Hippocampal formation (tissue), 2 donors: ENCODE measurements around the gene PLEKHG3.

Experiments
- DNase-seq, 2 donors: peaks; one replicate each; lab custom pipeline; 2025; lab: John Stamatoyannopoulos, UW

Gene PLEKHG3

DNA sequence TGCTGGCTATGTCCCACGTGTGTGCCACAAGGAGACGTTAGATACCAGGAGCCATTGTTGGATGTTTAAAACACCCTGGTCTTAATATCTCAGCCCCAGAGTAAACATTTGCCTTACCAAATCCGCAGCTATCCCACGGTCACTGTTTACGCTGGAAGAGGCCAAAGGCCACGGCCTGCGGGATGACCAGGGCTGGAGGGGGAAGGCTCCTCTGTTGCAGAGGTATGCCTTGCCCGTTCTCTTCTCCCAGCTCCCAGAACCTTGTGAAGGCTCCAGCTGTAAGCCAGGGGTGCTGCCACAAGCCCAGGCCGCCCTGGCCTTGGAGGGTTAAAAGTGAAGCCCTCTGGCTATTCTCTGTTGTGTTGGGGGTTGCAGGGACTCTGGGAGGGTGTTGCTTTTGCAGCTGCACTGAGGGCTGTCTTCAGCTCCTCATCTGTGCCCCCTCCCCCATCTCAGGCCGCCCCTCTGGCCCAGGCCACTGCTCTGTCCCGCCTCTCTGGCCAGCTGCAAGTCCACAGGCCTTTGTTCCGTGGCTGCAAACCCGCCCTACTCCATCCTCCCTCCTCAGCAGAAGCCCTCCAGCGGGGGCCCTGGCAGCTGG, 2.5 kb downstream of the PLEKHG3 start:
- DNase-seq: peak; percentile 87 to 89

DNA sequence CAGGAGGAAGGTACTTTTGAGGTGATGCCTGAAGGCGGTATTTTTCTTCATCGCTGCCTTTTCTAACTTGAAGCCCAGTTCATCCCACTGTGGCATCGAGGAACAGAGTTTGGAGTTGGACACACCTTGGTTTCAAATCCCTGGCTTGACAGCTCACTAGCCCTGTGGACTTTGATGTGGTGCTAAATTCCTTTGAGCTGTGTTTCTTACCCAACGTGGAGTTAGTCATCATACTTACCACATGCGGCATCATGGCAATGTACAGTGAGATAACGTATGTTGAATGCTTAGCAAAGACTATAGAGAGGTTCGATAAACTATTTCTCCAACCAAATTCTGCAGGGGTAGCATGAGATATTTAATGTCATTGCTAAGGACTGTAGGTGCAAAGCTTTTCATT, 3.4 kb downstream of the PLEKHG3 start:
- DNase-seq: no peak

DNA sequence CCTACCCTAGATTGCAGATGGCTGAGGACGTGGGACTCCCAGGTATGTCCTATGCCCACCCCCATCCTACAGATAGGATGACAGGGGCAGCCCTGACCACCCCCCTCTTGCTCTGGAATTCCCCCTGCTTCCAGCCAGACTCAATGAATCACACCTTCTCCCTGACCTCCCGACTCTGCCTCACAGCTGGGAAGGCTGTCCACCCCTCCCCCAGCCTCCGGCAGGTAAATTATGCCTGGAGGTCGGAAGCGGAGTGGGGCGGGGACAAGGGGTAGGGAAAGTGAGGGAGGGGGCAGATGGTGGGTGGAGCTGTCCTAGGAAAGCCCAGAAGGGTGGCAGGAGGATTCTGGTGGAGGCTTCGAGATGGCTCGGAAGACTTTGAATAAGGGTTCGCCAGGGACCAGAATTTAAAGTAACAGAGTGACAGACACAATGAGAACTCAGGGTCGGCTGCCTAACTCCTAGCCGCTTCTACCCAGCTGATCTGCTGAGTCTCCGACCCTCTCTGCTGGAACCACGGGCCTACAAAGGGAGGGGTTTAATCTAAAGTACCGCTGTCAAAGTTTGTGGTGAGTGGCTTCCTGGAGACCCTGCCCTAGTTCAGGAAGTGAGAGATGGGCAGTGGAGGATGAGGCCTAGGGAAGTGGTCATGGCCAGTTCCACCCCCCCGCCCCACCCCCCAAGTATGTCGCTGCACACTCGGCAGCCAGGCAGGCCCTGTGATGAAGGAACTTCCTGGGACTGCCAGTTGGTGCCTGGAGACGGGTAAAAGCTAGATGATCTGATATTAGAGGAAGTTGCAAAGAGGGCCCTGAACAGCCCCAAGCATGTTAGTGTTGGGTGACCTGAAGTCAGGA, 4.2 kb downstream of the PLEKHG3 start:
- DNase-seq: peak; percentile 42 to 56

DNA sequence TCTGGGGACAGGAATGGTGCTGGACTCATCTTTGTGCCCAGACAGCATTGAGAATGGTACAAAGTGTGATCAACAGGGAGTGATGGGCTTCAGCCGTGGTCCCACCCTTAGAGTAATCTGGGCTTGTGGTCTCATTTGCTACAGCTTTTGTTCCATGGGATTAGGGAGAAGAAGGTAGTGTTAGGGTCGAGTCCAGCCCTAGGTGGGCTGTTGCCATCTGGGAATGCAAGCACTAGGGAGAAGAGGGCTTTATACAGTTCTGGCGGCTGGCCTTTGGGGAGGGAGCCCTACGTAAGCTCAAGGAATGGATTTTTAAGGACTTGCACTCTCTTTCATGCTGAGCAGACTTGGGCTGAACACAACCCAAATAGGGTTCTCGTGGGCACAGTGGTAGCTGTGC, 4.9 kb downstream of the PLEKHG3 start:
- DNase-seq: no peak

DNA sequence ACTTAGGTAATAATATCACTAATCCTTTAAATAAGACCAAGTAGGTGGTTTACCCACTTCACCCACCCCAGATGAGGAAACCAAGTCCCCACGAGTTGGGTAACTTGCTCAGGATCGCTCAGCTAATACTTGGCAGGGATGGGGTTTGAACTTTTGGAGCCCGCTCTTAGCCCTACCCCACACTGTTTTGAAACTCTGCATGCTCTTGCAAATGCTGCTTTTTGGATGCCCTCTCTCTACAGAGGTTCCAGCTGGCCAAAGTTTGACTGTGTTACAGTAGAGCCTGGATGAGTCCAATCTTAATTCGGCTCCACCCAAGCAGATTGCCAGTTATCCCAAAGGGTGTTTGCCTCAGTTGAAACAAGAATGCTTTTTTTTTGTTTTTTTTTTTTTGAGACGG, 6.8 kb downstream of the PLEKHG3 start:
- DNase-seq: no peak

DNA sequence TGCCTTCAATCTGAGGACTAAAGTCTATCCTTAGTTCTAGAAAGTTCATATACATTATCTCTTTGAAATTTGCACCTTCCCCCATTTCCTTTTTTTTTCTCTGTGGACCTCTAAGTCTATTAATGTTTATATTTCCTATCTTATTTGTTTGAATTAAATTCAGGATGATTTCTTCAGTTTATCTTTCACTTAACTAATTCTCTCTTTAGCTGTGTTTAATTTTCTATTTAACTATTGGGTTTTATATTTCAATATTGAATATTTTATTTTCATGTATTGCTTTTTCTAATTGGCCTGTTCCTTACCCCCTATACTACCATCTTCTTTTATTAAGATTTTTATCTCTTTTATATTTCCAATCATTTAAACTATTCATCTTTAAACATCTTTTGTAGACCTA, 9.5 kb downstream of the PLEKHG3 start:
- DNase-seq: no peak

DNA sequence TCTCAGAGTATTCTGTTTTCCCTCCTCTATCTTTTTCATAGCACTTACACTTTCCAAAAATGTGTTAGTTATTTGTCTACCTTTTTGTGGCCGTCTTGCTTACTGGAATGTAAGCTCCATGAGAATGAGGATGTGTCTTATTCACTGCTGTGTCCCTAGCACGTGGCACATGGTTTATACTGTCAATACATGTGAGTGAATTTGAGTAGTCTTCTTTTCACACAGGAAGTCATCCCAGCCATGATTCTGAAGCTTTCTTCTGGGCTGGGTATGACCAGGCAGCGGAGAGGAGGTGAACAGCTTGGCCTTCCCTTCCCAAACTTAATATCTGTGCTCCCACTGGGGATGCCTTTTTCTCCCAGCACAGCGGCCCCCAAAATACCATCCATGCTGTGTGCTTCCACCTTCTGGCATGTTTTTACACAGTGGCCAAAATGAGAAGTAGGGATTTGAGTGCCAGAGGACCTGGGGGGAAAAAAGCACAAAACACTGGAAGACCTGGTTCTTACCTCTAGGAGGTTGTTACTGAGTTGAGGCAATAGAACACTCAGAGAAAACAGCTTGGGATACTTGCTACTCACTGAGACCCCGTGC, 10.3 kb downstream of the PLEKHG3 start:
- DNase-seq: no peak

DNA sequence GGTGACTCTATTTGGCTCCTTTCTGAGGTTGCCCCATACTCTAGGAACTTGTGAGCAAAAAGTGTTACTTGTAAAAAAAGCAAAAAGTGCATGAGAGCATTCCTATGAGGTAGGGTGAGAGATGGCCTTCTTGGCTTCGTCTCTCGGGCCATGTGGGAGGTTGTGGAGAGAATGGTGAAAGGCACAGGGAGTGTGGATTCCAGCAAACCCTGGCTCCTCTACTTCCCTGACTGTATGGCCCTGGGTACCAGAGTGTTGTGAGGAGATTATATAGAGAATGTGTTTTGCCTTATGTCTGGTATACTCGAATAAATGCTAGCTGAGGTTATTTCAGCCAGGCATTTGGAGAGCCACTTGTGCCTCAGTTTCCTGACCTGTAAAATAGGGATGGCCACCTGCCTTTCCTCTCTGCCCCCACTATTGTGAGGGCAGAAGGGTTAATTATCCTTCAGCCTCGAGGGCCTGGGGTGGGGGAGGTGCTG, 11.0 kb downstream of the PLEKHG3 start:
- no peak for DNase-seq

DNA sequence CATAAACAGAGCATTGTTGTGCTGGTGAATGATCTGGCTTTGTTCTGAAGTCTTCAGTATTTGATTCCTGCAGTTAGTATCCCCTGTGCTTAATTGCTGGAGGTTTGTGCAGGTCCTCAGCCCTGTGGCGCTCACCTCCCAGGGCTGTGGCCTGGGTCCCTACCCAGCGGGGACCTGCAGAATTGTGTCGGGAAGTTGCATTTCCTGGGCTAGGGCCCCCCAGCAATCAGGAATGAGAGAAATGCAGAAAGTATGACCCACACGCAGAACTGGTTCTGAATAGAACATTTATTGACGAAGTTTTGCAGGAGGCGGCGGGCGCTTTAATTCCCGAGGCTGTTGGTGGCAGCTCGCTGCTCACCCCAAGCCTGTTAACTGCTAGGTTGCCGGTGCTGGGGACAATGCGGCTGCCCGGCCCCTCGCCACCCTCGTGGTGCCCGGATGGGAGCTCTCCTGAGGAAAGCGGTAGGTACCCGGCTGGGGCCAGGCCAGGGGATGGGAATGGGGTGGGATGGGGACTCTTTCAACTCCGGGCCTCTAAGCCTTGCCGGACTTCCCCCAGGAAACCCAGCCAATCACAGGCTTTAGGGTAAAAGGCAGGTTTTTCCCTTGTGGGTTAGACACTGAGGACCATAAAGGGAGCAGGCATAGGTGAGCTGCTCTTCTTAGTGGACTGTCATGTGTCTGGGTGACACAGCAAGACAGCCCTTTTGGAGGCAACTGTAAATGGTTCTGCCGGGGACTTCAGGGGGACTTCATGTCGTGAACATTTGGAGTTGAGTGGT, 11.6 kb downstream of the PLEKHG3 start:
- DNase-seq: peak; percentile 72

DNA sequence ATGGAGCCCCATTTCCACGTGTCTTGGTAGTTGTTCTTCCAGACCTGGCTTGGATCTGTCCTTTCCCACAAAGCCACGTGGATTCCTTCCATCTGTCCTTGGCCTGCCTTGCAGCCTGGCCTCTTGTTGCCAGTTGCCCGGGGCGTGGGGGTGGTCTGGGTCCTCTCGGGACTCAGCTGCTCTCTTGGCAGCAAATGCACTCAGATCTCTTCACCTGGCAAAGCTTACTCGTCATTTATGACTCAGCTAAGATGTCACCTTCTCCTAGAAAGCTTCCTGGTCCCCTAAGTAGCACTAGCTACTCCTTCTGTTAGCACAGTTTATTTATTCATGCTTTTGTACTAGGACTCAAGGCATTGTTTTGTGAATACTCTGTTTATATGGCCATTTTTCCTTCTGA, 13.6 kb downstream of the PLEKHG3 start:
- DNase-seq: no peak

DNA sequence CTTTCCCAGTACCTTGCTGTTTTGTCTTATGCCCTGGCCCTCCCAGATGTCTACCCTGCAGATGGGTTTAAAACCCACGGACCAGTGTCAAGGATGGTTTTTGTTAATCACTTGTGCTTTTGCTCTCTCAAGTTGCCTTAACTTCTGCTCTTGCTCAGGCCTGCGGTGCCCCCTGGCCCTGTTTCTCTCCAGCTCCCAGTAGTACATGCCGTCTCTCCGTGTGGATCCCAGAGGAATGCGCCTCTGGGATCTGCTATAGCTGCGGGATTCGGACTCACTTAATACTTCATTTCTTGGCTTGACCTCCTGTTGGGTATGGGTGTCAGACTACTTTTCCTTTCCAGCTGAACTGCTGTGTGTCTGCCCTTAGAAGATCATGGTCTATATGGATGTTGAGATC, 14.5 kb downstream of the PLEKHG3 start:
- no peak for DNase-seq

DNA sequence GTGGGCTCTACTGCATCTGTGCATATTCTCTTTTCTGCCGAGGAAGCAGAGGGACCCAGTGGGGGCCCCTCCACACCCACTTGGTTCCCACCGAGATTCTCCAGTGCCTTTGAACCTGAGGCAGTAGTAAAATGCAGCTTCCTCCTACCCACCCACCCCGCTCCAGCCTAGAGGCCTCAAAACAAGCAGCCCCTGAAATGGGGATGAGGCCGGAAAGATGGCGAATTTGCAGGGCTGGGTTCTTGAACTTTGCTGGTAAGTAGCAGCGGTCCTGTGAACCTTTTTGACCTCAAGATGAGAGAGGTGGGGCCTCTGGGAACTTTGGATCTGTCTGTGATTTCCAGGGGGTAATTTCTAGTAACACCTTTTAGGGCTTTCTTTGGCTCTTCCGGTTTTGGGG, 15.4 kb downstream of the PLEKHG3 start:
- DNase-seq: no peak

DNA sequence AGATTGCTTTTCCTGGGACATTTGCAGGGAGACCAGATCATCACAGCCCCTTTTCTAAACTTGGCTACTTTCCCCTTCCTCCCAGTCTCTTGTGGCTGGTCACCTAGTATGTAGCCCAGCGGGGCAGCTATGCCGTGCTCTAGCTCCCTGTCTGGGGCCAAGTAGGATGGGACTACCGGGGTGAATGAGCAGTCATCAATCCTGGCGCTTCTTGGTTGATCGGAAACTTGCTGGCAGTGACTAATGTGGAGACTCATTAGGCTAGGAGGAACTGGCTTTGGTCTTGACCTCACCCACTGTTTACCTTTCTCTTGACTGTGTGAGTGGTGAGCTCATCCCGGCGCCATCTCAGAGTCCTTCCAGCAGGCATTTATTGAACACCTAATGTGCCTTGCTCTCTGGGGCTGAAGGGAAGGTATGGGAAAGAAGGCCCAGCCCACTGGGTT, 15.9 kb downstream of the PLEKHG3 start:
- no peak for DNase-seq

DNA sequence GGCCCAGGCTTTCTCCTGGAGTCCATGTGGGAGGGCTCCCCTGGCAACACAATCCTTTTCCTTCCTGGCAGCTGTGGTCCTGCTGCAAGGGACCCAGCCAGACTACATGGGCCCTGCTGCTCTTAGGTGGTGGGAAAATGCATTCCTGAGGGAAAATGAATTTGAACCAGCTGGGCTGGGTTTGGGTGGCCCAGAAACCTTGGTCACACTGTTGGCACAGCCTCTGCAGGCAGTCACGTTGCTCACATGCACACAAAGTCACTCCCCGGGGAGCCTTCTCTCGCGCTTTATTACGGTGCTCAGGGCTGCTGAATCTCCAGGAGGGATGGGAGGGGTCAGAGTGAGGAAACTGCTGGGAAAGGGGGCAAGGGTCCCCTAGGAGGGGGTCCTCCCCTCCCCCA, 17.2 kb downstream of the PLEKHG3 start:
- no peak for DNase-seq

DNA sequence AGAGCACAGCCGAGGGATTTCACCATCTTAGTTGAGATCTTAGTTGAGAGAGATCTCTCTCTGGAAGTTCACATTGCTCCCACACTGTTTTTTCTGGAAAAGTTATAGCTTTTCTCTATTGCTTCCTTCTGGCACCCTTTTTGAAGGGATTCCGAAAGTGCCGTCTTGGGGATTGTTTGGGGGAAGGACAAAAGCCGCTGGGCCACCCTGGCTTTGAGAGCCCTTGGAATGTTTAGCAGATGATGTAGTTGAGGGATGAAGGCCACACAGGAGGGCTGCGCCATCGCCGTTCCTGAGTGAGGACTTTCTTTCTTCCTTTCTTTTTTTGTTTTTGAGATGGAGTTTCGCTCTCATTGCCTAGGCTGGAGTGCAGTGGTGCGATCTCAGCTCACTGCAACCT, 17.7 kb downstream of the PLEKHG3 start:
- DNase-seq: no peak

DNA sequence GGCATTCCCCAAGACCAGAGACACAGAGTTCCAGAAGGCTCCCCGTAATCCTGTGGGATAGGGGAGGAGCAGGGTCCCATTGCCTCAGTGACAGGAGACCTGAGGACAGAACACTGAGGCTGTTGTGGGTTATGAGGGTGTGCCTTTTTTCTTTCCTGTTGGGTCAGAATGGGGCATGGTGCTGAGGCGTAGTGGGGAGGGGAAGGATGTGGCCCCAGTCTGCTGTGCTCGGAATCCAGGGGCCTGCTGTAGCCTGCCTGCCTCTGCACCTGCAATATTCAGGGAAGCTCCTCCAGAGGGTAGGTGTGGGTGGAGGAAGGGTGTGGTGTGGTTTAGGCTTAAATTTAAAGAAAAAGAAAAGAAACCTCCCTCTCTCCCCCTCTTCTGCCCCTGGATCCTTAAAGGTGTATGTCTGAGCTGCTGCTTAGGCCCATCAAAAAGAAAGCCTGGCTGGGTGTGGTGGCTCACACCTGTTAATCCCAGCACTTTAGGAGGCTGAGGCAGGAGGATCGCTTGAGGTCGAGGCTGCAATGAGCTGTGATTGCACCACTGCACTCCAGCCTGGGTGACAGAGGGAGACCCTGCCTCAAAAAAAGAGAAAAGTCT, 18.7 kb downstream of the PLEKHG3 start:
- no peak for DNase-seq

DNA sequence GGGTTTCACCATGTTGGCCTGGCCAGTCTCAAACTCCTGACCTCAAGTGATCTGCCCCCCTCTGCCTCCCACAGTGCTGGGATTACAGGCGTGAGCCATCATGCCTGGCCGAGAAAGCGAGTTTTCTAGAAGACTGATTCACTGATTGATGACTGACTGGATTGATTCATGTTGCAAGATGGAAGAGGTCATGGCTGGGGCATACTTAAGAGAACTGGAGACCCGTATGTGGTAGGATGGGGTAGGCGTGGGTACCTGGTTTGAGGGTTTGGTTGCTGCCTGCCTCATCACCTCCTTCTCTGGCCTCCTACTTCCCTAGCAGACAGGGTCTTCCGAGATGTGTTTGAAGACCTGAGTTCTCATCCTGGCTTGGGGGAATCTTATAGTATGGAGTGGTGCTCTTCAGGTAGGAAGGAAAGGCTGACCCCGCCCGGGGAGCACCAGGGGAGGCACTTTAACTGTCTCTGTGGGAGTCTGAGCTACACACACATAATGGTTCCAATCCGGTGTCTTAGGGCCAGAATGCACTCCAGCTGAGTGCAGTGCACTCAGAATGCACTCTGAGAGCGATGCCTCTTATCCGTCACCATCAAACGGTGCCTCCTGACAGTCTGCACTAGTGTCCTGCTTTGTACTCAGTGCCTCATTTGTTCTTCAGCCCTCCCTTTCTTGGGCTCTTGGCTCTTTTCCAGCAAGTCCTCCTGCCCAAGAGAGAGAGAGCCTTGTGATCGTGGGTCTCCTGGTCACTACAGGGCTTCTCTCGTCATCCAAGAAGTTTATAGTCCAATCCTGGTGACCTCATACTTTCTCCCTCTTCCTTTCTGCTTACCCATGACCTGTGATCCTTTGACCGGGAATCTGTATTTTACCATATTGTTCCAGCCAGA, 19.7 kb downstream of the PLEKHG3 start:
- DNase-seq: peak in 1 of 2 donors; percentile 35

DNA sequence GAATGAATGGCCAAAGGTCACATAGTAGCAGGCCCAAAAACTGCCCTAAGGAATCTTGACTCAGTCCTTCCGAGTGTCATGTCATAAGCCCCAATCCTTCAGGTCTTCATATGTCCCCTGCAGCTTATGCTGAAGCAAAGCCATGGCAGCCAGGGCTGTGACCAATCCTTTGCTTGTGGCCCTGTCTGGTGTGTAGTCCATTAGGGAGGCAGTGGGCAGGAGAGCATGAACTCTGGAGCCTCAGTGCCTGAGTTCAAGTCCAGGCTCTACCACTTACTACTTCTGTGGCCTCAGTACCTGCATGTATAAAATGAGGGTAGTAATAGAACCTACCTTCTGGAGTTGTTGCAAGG, 20.3 kb downstream of the PLEKHG3 start:
- DNase-seq: no peak

DNA sequence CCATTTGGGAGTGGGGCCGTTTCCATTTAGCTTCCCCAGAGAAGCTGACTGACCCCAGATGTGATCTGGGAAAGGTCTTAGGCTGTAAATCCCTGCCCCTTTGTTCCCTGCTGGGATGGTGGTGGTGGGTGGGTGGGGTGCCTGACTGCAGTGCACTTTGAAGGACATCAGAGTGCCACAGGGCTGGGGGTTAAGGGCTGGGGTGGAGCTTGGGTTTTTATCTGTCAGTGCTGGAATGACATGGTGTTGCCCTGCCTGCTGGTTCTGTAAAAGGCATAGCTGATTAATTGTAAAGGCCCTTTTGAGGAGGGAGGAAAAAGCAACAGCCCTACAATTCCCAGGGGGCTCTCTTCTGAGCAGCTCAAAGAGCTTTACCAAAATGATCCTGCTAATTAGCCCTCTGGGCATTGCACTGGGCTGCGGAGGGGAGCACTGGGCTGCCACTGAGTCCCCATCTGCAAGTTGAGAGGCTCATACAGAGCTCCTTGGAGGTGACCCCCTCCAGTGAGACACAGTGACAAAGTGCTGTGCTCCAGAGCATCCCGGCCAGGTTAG, 21.1 kb downstream of the PLEKHG3 start:
- no peak for DNase-seq

DNA sequence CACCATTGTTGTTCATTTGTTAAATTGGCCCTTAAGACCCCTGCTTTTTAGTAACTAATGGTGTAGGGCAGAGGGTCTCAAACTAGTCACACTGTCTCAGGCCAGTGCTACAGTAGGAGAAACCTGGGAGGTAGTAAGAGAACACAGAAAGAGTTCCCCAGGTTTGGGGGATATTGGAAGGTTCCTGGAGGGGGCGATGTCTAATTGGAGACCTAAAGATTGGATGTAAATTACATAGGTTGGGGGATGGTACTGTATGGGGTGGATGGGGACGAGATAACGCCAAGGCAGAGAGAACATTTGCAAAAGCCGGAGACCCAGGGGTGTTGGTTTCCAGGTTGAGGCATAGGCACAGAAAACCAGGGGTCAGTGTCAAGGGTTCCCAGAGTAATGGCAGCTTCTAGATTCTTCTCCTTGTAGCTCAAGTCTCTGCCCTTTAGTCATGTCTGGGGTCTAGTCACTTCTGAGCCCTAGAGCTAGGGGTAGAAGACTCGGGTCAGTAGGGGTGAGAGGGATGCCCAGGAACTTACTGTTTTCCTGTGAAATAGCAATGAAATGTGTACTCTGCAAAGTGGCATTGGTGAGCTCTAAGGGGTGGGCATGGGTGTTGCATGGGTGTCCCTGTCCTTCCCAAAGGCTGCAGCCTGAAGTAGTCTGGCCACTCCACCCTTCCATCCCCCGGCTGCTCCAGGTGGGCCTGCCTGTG, 21.8 kb downstream of the PLEKHG3 start:
- DNase-seq: no peak
